IMR-90 (cell line): Measurements from ENCODE around the gene PPP1R14D. TPM values are rescaled to one million over a fixed set of nuclear protein-coding genes. Genes with fewer than 3 reads are reported as not detected.

Experiments used
- microRNA-seq, 2 experiments: library from miRNA; stranded (forward) in 1 of 2; unstranded in 1 of 2; fragments of 10-50 nt in 1 of 2; fragments of <30 nt in 1 of 2; gene quantifications in 1 of 2; microRNA quantifications in 1 of 2; one replicate each; pipeline versions ENCODE3 to v1.1.0; 2013 to 2020; ENCODE audit not compliant: insufficient read depth in 1 of 2, insufficient read length in 1 of 2, unreplicated experiment in 1 of 2
- polyA plus RNA-seq, 3 experiments: library from polyadenylated mRNA; depleted of rRNA; stranded (reverse); fragments of >200 nt; gene quantifications; 2 replicates each; pipeline ENCODE4 v1.2.3, GENCODE V29; 2012; ENCODE audit warnings: low replicate concordance in 1 of 3
- small RNA-seq, 5 experiments: library from RNA; depleted of rRNA; stranded (forward); fragments of <200 nt; gene quantifications; one replicate each; pipeline ENCODE3, GENCODE V24; 2012
- total RNA-seq: library from RNA; depleted of rRNA; stranded (reverse); fragments of >200 nt; gene quantifications from 2 replicates; pipeline ENCODE4 v1.2.3, GENCODE V29; 2012; rRNA removed

PPP1R14D gene
- total and polyA plus RNA-seq, 2 of the 4 experiments (the other 2 are of a cell fraction) = not detected

Small RNA genes lying within 50 kb of the gene (microRNA-seq; reads per million reads assigned to microRNA genes)
- gene AC025166.1 (ENCODE audit: insufficient read depth, insufficient read length) = not detected

Small RNA genes lying within 50 kb of the gene (small RNA-seq; reads per million reads assigned to genes)
- 0 reads per million in 5 experiments for gene AC025166.1

Other genes with a start within 250 kb of the PPP1R14D start
- gene KNL1, start 234.5 kb downstream of the PPP1R14D start, total RNA-seq = 25.1 and 32.5 TPM in 2 replicates
- gene KNL1, start 234.5 kb downstream of the PPP1R14D start, polyA plus RNA-seq (2012; rRNA removed) = 2.2 and 3.1 TPM in 2 replicates
- gene RAD51, start 133.5 kb downstream of the PPP1R14D start, total RNA-seq = 7.8 and 8.4 TPM in 2 replicates
- gene RAD51, start 133.5 kb downstream of the PPP1R14D start, polyA plus RNA-seq (2012; rRNA removed) = 6.5 and 6.8 TPM in 2 replicates
- gene RMDN3, start 73.5 kb downstream of the PPP1R14D start, total RNA-seq = 14.7 and 17.5 TPM in 2 replicates
- 23.4 and 25.7 TPM in 2 replicates for gene RMDN3, start 73.5 kb downstream of the PPP1R14D start, polyA plus RNA-seq (2012; rRNA removed)
- gene GCHFR, start 64.6 kb downstream of the PPP1R14D start, total RNA-seq = 1.4 and 2.3 TPM in 2 replicates
- gene GCHFR, start 64.6 kb downstream of the PPP1R14D start, polyA plus RNA-seq (2012; rRNA removed) = 6.5 and 6.8 TPM in 2 replicates
- gene C15orf62, start 58.7 kb downstream of the PPP1R14D start, total RNA-seq = under 0.01 TPM in 1 of 2 replicates, not detected in the other
- not detected in 2 replicates for gene C15orf62, start 58.7 kb downstream of the PPP1R14D start, polyA plus RNA-seq (2012; rRNA removed)
- gene ZFYVE19, start 21.6 kb downstream of the PPP1R14D start, total RNA-seq = 22.6 and 22.8 TPM in 2 replicates
- 27.3 and 29.6 TPM in 2 replicates for gene ZFYVE19, start 21.6 kb downstream of the PPP1R14D start, polyA plus RNA-seq (2012; rRNA removed)
- gene DNAJC17, start 21.2 kb downstream of the PPP1R14D start, total RNA-seq = 58.3 and 107 TPM in 2 replicates
- gene DNAJC17, start 21.2 kb downstream of the PPP1R14D start, polyA plus RNA-seq (2012; rRNA removed) = 58.6 and 77.1 TPM in 2 replicates
- gene SPINT1, start 15.3 kb upstream of the PPP1R14D start, total RNA-seq = 0.56 and 0.90 TPM in 2 replicates
- 1.8 and 2.1 TPM in 2 replicates for gene SPINT1, start 15.3 kb upstream of the PPP1R14D start, polyA plus RNA-seq (2012; rRNA removed)
- not detected in 2 replicates for gene RHOV, start 45.5 kb upstream of the PPP1R14D start, total RNA-seq
- 0.07 and 0.10 TPM in 2 replicates for gene RHOV, start 45.5 kb upstream of the PPP1R14D start, polyA plus RNA-seq (2012; rRNA removed)
- 30.0 and 32.3 TPM in 2 replicates for gene VPS18, start 65.7 kb upstream of the PPP1R14D start, total RNA-seq
- gene VPS18, start 65.7 kb upstream of the PPP1R14D start, polyA plus RNA-seq (2012; rRNA removed) = 19.3 and 20.8 TPM in 2 replicates
- 1.7 and 1.8 TPM in 2 replicates for gene DLL4, start 100.6 kb upstream of the PPP1R14D start, total RNA-seq
- gene DLL4, start 100.6 kb upstream of the PPP1R14D start, polyA plus RNA-seq (2012; rRNA removed) = 3.4 and 3.6 TPM in 2 replicates
- gene CHAC1, start 124.8 kb upstream of the PPP1R14D start, total RNA-seq = 41.9 and 51.3 TPM in 2 replicates
- 72.5 and 77.8 TPM in 2 replicates for gene CHAC1, start 124.8 kb upstream of the PPP1R14D start, polyA plus RNA-seq (2012; rRNA removed)